HG02885 (cell line): ENCODE measurements around the gene ARHGAP23.
"Not testable (repeated sequence)": the region's sequence is repeated elsewhere in the genome, so short reads cannot be mapped to it uniquely, and the experiment has no call there.

ENCODE experiments used
- ATAC-seq: cut with Tn5 transposase; IDR thresholded peaks from one replicate; pipeline ENCODE4 v1.9.1; 2021; ENCODE audit warnings: mild to moderate bottlenecking; ENCODE audit not compliant: unreplicated experiment, poor library complexity

The ARHGAP23 gene

DNA sequence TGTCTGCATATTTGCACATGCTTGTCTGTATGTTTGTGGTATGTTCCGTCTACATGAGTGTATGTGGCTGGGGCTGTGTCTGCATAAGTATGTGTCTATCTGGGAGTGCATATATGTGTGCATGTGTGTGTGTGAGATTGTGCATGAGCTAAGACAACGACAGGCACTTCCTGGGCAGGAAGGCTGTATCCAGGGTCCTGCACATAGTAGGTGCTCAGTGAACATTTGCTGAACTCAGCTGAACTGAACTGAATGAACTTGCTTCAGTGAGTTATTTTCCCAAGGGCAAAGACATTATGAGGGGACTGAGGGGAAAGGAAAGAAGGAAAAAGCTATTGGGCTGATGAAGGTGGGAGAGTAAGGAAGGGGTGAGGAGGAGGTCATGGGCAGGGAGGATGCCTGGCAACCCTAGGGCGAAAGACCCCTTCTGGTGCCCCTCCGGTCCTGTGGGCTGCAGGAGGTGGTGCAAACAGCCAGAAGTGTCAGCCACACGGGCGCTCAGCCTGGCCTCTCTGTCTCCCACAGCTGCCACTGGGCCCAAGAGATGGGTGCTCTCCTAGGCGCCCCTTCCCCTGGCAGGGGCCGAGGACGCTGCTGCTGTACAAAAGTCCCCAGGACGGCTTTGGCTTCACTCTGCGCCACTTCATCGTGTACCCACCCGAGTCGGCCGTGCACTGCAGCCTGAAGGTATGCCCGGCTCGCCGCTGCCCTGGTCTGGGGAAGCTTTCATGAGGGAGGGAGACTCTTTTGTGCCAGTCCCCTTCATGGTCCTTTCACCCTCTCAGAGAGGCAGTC is 29.5 kb downstream of the ARHGAP23 start:
- ATAC-seq: no peak

DNA sequence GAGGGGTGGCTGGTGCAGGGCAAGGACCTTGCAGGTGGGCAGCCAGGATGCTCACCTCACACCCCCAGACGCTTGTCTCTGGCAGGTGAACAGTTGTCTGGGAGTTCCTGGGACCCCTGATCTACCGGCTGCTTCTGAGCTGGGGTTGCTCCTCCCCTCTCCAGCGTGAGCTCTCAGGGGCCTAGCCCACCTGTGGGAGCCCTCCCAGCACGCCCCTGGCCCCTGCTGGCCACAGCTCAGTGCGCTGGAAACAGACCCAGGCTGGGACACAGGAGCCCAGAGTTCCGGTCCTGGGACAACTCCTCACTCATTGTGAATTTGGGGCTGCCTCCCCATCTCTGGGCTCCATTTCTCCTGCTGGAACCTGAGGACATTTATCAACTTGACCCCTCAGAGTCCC is 30.3 kb downstream of the ARHGAP23 start:
- ATAC-seq: no peak

DNA sequence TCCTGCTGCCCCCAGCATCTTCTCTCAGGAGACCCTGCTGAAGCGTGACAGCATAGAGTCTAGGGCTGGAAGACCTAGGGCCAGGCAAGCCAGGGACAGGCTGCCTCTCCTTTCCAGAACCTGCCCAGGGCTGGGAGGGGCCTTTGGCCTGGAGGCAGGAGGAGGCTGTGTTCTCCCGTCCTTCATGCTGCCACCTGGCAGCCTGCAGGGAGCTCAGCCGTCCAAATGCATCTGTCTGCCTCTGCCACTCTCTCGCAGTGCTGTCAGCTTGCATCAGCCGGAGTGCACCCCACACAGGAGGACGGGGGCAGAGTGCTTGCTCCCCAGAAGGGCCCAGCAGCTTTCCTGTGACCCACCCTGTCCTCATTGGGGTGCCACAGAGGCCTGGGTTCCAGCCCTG is 31.3 kb downstream of the ARHGAP23 start:
- no peak for ATAC-seq

DNA sequence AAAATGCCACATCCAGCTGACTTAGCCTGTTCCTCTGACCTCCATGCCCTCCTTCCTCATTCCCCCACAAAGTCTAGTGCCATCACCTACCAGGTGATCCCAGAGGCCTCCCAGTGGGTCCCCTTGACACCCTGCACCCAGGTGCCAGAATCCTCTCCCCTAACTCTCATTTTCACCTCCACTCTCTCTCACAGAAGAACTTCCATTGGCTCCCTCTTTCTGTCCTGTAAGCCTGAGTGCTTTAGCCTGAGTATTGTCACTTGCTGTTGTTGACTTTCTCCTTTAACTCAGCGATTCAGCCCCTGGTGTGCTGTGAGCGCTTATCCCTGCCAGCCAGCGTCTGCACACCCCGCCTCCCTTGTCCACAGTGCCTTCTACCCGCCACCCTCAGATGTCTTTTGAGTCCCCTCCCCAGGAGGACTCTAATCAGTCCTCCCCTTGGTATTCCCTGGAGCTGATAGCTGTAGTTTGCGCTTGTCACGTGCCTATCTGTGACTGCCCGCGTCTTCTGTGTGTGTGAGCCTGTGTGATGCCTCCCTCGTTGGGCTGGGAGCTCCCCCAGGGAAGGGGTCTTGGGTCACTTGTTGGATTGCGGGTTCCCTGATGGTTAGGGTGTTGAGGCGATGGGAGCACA is 31.9 kb downstream of the ARHGAP23 start:
- ATAC-seq: no peak

DNA sequence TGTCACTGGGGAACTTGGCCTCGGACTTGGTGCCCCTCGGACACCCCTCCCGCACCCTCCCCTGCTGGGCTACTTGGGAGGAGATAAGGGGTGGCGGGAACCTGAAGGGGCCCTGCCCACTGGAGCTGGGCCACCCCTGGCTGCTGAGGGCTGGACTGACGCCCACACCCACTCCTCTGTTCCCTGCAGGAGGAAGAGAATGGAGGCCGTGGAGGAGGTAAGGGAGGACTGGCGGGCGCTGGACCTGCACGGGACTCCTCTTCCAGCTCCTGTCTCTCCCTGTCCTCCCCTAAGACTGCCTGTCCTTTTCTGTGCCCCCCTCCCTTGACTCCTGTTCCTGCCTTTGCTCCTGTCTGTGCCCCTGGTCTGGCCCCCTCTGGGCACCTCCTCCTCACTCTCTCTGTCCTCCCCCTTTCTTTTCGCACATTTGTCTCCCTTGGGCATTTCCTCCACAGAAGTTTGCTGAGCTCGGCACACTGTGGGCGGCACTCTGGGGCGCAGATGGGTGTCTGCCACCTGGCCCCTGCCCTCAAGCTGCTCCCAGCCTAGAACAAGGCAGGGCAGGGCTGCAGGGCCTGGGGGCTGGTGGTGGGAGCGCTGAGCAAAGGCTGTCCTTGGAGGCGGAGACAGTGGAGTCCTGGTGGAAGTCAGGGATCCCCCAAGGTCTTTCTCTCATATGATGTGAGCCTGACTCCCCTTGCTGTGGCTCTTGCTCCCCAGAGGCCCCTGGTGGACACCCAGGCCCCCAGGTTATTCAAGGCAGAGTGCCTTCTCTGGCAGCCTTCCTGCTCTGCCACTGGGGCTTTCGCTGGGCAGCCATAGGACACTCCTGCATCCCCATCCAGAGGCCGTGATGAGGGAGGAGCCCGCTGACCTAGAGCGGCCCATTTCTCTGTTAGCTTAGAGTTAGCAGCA is 32.7 kb downstream of the ARHGAP23 start:
- no peak for ATAC-seq

DNA sequence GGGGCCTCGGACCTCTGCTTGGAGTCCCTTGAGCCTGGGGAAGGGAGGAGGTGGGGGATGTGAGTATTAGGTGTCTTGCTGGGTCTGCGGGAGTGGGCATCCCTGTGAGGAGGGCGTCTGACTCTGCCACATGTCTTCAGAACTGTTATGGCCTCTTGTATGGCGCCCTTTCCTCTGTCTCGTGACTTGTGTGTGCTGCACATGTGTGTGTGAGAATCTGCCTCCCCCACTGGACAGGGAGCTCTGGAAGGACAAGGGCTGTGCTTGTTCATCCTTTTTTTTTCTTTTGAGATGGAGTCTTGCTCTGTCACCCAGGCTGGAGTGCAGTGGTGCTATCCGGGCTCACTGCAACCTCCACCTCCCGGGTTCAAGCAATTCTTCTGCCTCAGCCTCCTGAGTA is 33.4 kb downstream of the ARHGAP23 start:
- no peak for ATAC-seq

DNA sequence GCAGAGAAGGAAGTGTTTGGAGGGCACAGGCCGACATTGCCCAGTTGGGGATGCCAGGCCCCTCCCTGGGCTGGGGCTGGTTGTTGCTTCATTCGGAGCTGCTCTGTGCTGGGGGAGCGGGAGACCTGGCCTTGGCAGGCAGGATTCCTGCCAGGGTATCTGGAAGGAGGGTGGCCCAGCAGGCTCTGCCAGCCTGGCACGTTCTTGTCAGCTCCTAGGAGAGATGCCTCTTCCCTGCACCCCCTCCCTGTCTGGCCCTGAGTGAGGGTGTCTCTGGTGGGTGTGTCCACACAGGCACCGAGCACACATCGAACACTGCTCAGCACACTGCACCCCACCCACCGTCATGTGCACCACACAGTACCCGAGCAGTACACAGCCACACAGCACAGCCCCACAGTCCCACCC is 35.2 kb downstream of the ARHGAP23 start:
- no peak for ATAC-seq

DNA sequence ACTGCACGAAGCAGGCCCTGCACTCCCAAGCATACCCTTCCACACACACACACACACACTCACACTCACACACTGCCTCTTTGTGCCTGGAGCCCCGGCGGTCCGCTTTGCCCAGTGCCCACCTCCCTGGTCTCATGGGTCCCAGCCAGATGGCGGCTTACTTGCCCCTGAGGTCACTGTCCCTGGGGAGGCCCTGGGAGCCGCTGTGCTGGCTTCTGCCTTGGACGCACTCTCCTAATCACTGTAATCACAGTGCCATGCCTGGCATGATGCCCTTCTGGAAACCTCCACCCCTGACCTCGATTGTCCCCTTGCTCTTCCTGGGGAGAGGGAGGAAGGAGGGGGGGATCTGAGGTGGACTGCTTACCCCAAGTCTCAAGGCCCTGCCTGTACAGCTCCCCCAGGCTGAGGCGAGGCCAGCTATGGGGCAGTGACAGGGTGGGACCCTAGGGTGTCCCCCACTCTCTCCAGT is 36.0 kb downstream of the ARHGAP23 start:
- ATAC-seq: no peak

DNA sequence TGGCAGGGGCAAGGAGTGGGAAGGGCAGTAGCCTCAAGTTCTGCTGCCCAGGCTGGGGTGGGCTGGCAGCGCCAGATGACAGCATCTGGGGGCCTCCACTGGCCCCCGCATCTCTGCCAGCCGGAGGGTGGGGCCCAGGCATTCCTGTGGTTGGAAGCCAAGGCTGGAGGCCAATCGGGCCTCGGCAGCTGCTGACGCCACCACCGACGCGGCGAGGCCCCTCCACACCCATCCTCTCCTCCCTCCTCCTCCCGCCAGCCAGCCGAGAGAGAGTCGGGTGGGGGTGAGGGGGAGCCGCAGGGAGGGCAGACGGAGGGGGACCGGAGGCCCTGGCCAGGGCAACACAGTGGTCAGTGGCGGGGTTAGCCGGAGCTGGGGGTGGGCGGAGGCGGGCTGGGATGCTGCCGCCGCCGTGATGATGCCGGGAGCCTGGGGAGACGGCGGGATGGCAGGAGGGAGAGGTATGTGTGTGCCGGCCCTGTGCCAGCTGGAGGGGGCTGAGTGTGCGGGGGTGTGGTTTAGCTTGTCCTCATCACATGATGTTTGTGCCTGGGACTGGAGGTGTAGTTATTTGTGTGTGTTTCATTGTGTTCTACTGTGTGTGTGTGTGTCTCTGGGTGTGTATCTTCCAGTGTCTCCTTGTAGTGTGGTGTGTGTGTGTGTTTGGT is 36.6 kb downstream of the ARHGAP23 start:
- ATAC-seq: no peak

DNA sequence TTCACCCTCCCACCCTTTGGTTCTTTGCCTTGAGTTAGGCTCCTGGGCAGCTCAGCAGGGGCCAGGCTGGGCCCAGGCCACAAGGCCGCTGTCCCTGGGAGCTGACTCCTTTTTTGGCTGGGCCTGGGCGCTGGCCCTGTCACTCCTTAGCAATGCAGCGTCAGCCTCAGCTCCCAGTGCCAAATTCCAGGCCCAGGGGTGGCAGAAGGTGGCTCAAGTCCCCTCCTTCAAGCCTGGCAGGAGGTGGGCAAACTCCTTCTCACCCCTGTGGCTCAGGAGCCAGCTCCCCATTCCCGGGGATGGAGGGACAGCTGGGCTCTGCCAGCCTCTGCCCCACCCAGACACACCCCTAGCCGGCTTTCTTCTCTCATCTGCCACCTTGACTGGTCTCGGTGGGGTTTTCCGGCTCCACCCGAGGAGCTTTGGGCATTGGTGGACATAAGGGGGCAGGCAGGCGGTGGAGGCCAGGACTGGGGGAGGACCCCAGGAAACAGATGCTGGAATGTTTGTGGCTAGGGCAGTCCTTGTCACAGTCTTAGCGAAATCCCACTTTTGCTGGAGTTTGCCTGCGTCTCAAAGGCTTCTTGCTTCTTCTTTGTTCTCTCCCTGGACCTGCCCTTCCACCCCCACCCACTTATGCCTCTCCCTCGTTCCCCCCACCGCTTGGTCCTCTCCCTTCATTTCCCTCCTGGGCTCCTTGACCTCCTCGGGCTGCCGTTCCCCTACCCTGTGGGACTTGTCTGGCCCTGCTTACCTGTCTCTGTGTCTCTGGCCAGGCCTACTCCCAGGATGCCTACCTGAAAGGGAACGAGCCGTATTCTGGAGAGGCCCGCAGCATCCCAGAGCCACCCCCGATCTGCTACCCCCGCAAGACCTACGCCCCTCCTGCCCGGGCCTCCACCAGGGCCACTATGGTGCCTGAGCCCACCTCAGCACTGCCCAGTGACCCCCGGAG is 37.4 kb downstream of the ARHGAP23 start:
- ATAC-seq: no peak

DNA sequence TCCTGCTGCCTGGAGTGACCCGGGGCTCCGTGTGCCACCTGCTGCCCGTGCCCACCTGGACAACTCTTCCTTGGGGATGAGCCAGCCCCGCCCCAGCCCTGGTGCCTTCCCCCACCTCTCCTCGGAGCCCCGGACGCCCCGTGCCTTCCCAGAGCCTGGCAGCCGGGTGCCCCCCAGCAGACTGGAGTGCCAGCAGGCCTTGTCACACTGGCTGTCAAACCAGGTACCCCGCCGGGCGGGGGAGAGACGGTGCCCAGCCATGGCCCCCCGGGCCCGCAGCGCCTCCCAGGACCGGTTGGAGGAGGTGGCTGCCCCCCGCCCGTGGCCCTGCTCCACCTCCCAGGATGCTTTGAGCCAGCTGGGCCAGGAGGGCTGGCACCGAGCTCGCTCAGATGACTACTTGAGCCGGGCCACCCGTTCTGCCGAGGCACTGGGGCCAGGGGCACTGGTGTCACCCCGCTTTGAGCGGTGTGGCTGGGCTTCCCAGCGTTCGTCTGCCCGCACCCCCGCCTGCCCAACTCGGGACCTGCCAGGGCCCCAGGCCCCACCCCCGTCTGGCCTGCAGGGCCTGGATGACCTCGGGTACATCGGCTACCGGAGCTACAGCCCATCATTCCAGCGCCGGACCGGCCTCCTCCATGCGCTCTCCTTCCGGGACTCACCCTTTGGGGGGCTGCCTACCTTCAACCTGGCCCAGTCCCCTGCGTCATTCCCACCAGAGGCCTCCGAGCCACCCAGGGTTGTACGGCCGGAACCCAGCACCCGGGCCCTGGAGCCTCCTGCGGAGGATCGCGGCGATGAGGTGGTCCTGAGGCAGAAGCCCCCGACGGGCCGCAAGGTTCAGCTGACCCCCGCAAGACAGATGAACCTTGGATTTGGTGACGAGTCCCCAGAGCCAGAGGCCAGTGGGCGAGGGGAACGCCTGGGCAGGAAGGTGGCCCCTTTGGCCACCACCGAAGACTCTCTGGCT is 38.4 kb downstream of the ARHGAP23 start:
- no peak for ATAC-seq

DNA sequence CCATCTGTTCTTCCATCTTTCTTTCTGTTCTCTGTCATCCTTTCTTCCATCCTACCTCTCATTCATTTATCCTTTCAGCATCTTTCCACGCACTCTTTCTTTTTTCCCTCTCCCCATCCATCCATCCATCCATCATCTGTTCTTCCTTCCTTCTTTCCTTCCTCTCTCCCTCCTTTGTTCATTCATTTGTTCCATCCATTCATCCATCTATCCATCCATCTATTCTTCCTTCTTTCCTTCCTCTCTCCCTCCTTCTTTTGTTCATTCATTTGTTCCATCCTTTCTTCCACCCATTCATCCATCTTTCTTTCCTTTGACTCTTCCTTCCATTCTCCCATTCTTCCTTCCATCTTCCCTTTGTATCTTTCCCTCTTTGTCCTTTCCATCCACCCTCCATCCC is 39.2 kb downstream of the ARHGAP23 start:
- no peak for ATAC-seq

DNA sequence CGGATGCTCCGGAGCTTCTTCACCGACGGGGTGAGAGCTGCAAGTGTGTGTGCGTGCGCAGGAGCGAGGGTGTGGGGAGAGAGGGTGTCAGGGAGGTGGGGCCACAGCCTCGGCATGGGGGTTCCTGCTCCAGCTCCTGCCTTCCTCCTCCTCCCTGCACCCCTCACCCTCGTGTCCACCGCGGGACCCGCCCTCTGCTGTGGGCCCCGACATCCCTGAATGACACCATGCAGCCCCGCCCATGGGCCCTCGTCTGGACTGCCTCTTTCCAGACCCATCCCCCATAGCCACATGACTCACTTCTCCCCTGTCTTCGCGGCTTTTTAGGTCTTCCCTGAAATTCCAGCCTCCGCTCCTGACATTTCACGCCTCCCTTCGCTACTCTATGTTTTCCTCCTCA is 41.6 kb downstream of the ARHGAP23 start:
- no peak for ATAC-seq

DNA sequence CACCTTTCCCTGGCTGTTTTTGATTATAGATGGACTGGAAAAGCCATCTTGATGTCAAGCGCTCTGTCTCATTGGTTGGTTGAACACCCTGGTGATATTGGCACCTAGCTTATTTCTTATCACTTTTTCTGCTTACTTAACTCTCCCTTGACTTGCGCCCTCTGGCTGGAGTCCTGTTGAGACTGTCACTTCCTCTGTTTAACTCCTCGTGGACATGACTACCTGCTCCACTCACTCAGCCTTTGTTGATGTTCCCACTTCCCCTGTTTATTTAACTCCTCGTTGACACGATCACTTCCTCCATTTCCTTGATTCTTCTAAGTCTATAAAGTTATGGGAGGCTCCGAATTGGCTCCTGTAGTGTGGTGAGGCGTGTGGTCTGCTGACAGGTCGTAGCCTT is 43.0 kb downstream of the ARHGAP23 start:
- ATAC-seq: not testable (repeated sequence)

DNA sequence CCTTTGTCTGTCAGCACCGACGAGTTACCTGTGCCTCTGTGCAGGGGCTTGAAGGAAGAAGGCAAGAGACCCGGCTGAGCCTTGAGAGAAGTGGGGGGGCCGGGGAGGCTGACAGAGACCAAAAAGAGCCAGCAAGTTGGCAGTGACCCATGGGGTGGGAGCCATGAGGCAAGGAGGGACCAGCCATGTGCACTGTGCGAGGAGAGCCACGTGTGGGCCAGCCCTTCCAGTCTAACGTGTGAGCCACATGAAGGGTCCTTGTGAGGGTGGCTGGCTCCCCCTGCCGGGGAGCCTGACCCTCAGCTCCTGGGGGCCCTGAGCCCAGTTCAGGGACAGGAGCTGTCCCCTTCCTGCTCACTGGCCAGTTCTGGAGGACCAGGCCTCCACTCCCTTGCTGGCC is 46.4 kb downstream of the ARHGAP23 start:
- ATAC-seq: not testable (repeated sequence)

DNA sequence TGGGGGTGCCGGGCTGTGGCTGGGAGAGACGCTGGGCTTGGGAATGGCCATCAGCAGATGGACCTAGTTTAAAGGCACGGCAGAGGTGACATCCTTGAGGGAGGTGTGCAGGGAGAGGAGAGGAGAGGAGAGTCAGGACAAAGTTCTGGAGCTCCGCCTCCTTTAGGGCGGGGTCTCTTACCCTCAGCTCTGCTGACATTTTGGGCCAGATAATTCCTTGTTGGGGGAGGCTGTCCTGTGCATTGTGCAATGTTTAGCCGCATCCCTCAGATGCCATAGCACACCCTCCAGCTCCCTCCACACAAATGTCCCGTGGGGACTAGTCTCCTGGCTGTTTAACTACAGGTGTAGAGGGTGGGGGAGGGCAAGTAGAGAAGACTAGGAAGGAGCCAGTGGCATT is 48.3 kb downstream of the ARHGAP23 start:
- no peak for ATAC-seq

DNA sequence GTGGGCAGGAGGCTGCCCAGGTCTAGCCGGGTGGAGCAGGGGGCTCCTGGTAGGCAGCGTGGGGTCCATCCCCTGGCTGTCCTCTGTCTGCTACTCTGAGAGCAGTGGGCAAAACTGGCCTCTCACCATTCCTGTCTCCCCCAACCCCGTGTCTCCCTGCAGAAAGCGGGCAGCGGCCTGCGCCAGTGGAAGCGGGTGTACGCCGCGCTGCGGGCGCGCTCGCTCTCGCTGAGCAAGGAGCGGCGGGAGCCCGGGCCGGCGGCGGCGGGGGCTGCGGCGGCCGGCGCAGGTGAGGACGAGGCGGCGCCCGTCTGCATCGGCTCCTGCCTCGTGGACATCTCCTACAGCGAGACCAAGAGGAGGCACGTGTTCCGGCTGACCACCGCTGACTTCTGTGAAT is 49.2 kb downstream of the ARHGAP23 start:
- not testable (repeated sequence) for ATAC-seq

DNA sequence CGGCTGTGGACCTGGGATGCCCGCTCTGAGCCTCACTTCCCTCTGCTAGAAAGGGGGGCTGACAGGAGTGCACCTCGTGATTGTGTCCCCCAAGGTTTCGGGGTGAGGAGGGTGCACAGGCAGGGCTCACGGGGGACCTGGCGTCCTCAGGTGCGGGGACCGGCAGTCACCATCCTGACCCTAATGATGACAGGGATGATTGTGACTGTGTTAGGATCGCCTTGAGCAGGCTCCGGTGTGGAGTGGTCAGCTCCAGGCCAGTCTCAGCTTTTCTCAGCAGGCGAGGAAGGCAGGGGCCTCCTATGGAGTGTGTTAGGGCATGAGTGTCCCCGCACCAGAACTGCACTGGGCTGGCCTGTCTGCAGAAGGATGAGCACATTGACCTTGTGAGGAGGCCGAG is 49.7 kb downstream of the ARHGAP23 start:
- ATAC-seq: not testable (repeated sequence)
